Fibroblast of pulmonary artery (primary cell): ENCODE measurements around the gene NPAS3.

Experiments used
- DNase-seq: peaks from one replicate; pipeline ENCODE4 v3.0.0-alpha.2; 2010; ENCODE audit warnings: low read depth
- H3K4me3 ChIP-seq: replicated peaks from 2 replicates; pipeline ENCODE4 v1.5.1; 2011; ENCODE audit warnings: low read depth, mild to moderate bottlenecking, control low read depth, low read length, moderate library complexity
- TF ChIP-seq, protein P1 (sequence below): IDR thresholded peaks from 2 replicates; pipeline ENCODE4 v1.5.1; 2011; ENCODE audit warnings: mild to moderate bottlenecking, control low read depth, low read length, inconsistent platforms; ENCODE audit errors: missing control alignments

NPAS3 gene

DNA sequence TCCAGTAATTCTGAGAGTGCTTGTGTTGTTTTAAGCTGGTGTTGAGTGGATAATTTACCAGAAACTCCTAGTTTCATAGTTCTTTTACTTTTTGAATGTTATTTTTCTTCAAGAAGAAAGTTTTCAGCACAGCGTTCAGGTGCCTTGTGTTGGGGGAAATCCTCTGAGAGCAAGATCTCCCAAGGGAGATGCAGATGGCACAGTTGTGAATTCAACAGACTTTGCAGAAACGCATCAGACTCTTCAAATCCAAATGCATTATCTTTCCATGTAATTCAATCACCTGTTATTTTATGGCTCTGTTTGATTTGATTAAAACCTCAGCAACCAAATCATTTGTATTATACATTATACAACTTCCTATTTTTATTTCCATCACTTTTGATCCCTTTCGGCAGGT, 572.3 kb downstream of the NPAS3 start:
- no peak overlapping the region for H3K4me3 ChIP-seq
- TF ChIP-seq, protein P1, sequence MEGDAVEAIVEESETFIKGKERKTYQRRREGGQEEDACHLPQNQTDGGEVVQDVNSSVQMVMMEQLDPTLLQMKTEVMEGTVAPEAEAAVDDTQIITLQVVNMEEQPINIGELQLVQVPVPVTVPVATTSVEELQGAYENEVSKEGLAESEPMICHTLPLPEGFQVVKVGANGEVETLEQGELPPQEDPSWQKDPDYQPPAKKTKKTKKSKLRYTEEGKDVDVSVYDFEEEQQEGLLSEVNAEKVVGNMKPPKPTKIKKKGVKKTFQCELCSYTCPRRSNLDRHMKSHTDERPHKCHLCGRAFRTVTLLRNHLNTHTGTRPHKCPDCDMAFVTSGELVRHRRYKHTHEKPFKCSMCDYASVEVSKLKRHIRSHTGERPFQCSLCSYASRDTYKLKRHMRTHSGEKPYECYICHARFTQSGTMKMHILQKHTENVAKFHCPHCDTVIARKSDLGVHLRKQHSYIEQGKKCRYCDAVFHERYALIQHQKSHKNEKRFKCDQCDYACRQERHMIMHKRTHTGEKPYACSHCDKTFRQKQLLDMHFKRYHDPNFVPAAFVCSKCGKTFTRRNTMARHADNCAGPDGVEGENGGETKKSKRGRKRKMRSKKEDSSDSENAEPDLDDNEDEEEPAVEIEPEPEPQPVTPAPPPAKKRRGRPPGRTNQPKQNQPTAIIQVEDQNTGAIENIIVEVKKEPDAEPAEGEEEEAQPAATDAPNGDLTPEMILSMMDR = no peak
- DNase-seq = no peak

DNA sequence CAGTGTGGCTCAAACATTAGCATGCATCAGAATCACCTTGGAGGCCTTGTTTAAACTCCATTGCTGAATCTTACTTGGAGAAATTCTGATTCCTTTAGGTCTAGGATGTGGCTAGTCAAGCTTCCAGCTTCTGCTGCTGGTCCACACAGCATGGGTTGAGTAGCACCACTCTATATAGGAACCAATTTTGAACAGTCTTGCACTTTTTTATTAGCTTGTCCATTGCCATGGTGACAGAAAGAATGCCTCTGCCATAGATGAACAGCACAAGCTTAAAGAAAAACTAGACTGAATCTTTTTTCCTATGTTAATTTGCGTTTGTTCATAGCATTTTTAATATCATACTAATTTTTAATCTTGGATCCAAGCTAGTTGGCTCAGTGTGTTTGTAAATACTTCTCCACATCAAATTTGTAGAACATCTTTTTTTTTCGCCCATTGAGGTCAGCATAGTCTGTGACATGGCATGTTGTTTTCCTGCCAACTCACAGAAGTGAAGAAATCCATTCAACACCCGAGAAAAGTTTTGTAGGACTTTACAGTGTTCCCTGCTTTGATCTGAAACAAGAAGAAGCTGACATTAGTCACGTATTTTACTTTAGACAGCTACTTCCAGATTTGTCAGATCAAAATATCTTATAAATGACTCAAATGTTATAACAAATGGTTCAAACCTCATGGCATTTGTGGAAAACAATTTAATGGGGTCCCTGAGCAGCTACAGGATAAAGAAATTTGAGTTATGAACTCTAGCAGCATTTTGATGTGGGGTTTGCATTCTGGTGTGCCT, 573.4 kb downstream of the NPAS3 start:
- TF ChIP-seq, protein P1 = no peak
- H3K4me3 ChIP-seq = no peak overlapping the region
- peak; percentile 92 for DNase-seq

DNA sequence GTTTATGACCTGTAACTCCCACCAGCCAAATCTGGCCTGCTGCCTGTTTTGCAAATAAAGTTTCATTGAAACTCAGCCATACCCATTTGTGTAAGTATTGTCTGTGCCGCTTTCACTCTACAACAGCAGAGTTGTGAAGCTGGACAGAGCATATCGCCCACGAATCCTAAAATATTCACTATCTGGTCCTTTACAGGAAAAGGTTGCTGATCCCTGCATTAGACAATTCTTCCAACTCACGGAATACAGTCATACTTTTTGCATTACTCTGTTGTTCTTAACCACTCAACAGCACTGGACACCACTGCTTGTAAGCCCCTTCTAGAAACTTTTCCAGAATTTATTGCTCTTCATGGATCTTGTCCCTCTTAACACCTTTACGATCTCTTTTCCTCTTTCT, 576.8 kb downstream of the NPAS3 start:
- no peak for DNase-seq
- TF ChIP-seq, protein P1 = no peak

DNA sequence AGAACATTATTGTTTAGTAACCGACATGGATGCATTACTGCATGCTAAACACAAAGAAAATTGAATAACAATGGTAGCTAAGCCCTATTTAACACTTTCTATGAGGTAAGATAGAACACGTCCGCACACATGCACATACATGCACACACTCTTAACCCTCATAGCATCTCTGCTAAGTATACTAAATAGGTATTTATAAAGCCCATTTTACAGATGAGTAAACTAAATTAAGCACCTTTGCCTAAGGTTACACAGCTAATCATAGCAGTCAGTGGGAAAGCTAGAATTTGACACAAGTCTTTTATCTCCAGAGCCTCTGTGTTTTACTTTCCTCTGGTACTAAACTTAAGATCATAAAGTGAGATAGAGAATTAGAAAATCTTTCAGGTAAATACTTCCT, 577.2 kb downstream of the NPAS3 start:
- TF ChIP-seq, protein P1 = no peak
- H3K4me3 ChIP-seq = no peak overlapping the region
- no peak for DNase-seq

More for the DNA sequence above, 576.8 kb downstream of the NPAS3 start:
- H3K4me3 ChIP-seq = no peak overlapping the region

DNA sequence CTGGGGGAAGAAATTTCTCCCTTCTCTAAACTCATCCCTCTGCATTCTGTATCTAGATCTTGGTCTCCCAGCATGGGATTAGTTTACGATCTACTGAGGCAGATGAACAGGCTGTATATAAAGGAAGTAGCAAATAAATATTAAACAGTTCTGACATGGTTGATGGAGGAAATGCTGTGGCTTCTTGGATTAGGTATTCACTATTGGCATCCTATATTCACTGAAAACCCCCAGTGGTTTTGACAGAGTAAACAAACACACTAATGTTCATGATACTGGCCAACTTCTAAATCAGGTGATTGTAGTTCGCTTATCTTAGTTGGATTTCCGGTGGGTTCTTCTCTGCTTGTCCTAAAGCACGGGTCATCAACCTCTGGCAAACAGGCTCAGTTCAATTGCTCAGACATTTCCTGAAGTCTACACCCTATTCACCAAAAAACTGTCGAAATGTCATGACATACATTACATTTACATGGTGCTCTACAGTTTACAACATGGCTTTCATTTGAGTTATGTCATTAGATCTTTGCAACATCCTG, 578.3 kb downstream of the NPAS3 start:
- TF ChIP-seq, protein P1 = no peak
- DNase-seq = no peak

DNA sequence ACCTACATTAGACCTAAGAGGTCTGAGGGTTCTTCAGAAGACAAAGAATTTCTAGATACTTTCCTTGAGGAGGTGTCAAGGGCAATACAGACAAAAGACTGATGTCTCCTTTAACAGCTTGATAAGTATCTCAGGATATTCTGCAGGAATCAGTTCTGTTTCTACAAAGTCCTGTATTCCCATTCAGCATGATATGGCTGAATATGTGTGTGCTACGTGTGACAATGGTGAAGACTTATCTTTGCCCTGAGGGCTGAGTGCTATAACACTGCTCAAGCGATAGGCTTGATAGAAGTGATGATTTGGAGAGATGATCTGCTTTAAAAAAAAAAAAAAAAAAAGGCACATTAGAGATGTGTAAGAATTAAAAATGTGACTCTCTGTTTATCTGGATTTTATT, 582.5 kb downstream of the NPAS3 start:
- TF ChIP-seq, protein P1 = no peak
- DNase-seq = no peak
- no peak overlapping the region for H3K4me3 ChIP-seq

More for the DNA sequence above, 578.3 kb downstream of the NPAS3 start:
- H3K4me3 ChIP-seq = no peak overlapping the region

DNA sequence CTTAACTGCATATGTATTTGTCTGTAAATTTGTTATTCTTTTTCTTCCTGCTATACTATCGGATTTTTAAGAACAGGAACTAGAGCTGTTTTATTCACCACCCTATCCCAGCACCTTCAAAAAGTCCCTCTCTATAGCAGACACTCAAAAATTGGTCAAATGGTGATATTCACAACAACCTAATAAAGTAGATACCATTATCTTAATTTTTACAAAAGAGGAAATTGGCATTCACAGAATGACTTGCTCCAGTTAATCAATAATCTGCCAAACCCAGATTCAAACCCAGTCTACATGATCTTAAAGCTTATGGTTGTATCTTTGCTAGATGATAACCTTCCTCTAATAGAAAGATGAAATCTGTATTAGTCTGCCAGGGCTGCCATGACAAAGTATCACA, 585.6 kb downstream of the NPAS3 start:
- DNase-seq = no peak
- TF ChIP-seq, protein P1 = no peak
- no peak overlapping the region for H3K4me3 ChIP-seq
